Measurements from ENCODE around the gene TNFSF9. TPM values are rescaled to one million over a fixed set of nuclear protein-coding genes. Genes with fewer than 3 reads are reported as not detected.
A peak's percentile ranks its signal among the peaks of the same experiment; 100 is the strongest.

TNFSF9 gene
- total and polyA plus RNA-seq, 2 of the 8 experiments (the other 6 are each of a cell fraction or from before 2014, with no cell fraction given), result 1.7 to 4.4 TPM

DNA sequence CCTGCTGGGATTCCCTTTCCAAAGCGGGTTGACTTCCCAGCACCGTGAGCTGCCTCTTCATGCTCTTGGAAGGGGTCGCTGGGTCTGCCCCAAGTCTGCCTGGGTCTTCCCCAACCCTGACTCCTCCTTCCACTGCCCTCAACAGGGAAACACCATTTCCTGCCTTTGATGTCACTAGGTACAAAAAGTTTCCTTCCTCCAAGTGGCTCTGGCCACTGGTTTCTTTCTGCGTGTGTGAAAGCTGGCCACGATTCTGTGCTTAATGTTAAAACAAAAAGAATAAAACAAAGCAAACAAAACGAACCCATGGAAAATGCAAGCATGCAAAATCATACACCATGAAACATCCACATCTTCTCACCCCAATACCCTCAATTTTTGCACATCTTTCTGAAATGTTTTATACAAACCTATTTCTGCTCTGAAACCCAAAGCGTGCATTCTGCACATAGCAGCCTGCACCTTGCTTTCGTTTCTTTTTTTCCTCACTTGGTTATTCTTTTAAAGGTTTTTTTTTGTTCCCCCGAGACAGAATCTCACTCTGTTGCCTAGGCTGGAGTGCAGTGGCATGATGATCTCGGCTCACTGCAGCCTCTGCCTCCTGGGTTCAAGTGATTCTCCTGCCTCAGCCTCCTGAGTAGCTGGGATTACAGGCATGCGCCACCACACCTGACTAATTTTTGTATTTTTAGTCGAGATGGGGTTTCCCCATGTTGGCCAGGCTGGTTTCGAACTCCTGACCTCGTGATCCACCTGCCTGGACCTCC is 12.5 kb upstream of the TNFSF9 start:
- CTCF ChIA-PET (ENCODE audit: partially characterized antibody), result interaction anchor here (0.6 to 2.6 kb wide), 8 partner anchors 41 to 1166 kb away, joined by 3 to 12 read pairs (median 4); no protein-coding TSS in a partner anchor
- Histone ChIP-seq H3K14ac (ENCODE audit: insufficient read length) (no peak overlapping the region), H3K36me3 (ENCODE audit: control insufficient read depth in 2 of 4, insufficient read depth in 4 of 4, low read length in 3 of 4) (no peaks in the 10 kb centered on the region), H3K9me3 (ENCODE audit: insufficient read depth in 2 of 2, low read depth in 1 of 2, low read length in 1 of 2) (no peaks in the 10 kb centered on the region), H3K27ac (ENCODE audit: low read depth, low read length) (no peak overlapping the region), H4K20me1 (replicated peaks in 1 of 2; ENCODE audit: control insufficient read depth in 1 of 2, insufficient read depth in 2 of 2, low read length in 2 of 2) (peaks cover 0 to 3% of the 10 kb centered on the region in 2 experiments), H3K4me1 (replicated peaks in 1 of 4; ENCODE audit: control insufficient read depth in 3 of 4, insufficient read depth in 4 of 4, low read length in 3 of 4) (peaks cover 0 to 5% (median 3%) of the 10 kb centered on the region in 4 experiments; a peak in 4 of 7 replicates), H3K23me2 (ENCODE audit: low read depth, low read length) (peaks cover 12% of the 10 kb centered on the region; the same call in 1 of the 2 replicates), H3K9ac (replicated peaks in 1 of 4; ENCODE audit: extremely low read depth in 1 of 4, low read depth in 3 of 4, low read length in 3 of 4) (no peak overlapping the region), H3K18ac (ENCODE audit: extremely low read depth, low read length) (no peak overlapping the region), H2BK12ac (ENCODE audit: low read depth, low read length) (peak overlapping the region; percentile 87; the same call in 1 of the 2 replicates), H3K79me1 (ENCODE audit: low read depth, low read length) (no peaks in the 10 kb centered on the region), H2BK15ac (ENCODE audit: low read length) (0 out of 2 replicates have a peak overlapping the region, but pooled peaks have one; percentile 8), H2AK5ac (ENCODE audit: low read depth, low read length) (no peak overlapping the region), H3K23ac (ENCODE audit: insufficient read length) (no peak overlapping the region), H3K4me3 (ENCODE audit: extremely low read depth in 1 of 4, insufficient read depth in 2 of 4, low read depth in 3 of 4, low read length in 4 of 4) (no peak overlapping the region), H3K56ac (replicated peaks; ENCODE audit: insufficient read length, low read depth, low read length) (no peak overlapping the region), H4K8ac (ENCODE audit: extremely low read depth, insufficient read depth, low read length) (no peak overlapping the region), H2AFZ (ENCODE audit: low read length) (no peak overlapping the region), H2BK20ac (ENCODE audit: low read length) (0 out of 2 replicates have a peak overlapping the region, but pooled peaks have one; percentile 80), H3K27me3 (replicated peaks in 1 of 4; ENCODE audit: control insufficient read depth in 3 of 4, extremely low read depth in 1 of 4, insufficient read depth in 3 of 4, low read length in 3 of 4) (peaks cover 0 to 2% (median 0%) of the 10 kb centered on the region in 4 experiments; a peak in 1 of 7 replicates), H2BK120ac (replicated peaks; ENCODE audit: low read depth, low read length) (no peak overlapping the region), H3K79me2 (ENCODE audit: control insufficient read depth in 1 of 2, insufficient read depth in 2 of 2, low read length in 2 of 2) (no peaks in the 10 kb centered on the region), H2BK5ac (ENCODE audit: low read depth, low read length) (no peak overlapping the region), H4K5ac (ENCODE audit: insufficient read length, low read depth, low read length) (no peak overlapping the region), H3K4me2 (ENCODE audit: insufficient read depth in 1 of 2, low read depth in 2 of 2, low read length in 2 of 2) (no peak overlapping the region), H4K91ac (replicated peaks; ENCODE audit: insufficient read length, low read length) (no peak overlapping the region), H3K4ac (replicated peaks; ENCODE audit: insufficient read length, low read depth, low read length) (no peak overlapping the region)
- FAIRE-seq (no peak), DNase-seq (ENCODE audit: low read depth in 1 of 2, low spot score in 2 of 2) (no peak)
- TF ChIP-seq, protein P1, sequence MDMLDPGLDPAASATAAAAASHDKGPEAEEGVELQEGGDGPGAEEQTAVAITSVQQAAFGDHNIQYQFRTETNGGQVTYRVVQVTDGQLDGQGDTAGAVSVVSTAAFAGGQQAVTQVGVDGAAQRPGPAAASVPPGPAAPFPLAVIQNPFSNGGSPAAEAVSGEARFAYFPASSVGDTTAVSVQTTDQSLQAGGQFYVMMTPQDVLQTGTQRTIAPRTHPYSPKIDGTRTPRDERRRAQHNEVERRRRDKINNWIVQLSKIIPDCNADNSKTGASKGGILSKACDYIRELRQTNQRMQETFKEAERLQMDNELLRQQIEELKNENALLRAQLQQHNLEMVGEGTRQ (IDR thresholded peaks at IDR 0.05; ENCODE audit: low read length), result no peak
- TF ChIP-seq NRF1 (IDR thresholded peaks at IDR 0.05; ENCODE audit: low read depth, low read length) (no peak), RXRA (IDR thresholded peaks at IDR 0.05; ENCODE audit: insufficient read depth, low read depth, low read length) (no peak), CBX5 (IDR thresholded peaks at IDR 0.05; ENCODE audit: low read depth, low read length) (no peak), POLR2AphosphoS5 (IDR thresholded peaks at IDR 0.05; ENCODE audit: low read depth, low read length) (no peak), YY1 (IDR thresholded peaks at IDR 0.05; ENCODE audit: low read depth, low read length) (no peak), NANOG (IDR thresholded peaks at IDR 0.05; ENCODE audit: insufficient read depth, low read depth, low read length, poor library complexity, severe bottlenecking) (no peak)
- WGBS, 2 experiments (ENCODE audit: extremely low coverage in 1 of 2, insufficient coverage in 1 of 2, insufficient read length in 1 of 2, insufficient replicate concordance in 2 of 2, low coverage in 1 of 2, low lambda C conversion rate in 2 of 2, missing lambda C conversion rate in 1 of 2), result 78% methylated on average over 14 of the region's 14 CpGs; no CpG with 5 or more reads in 1 of the 2 experiments
- POLR2A ChIA-PET (ENCODE audit: partially characterized antibody), result interaction anchor here (2.7 kb wide), 1 partner anchor 13 kb away, joined by 20 read pairs; the partner anchor contains the start of gene TNFSF9

Measured in H1 (cell line).